Natural killer cell (primary cell): Measurements from ENCODE around the gene ROR1. TPM values are rescaled to one million over a fixed set of nuclear protein-coding genes. Genes with fewer than 3 reads are reported as not detected.

Source experiments
- ATAC-seq, 3 donors: fragments of 150-1000 bp in 2 of 3; fragments of 200-7000 bp in 1 of 3; cut with Tn5 transposase; 1 replicate in 1 of 3; 2 replicates in 2 of 3; pipeline ENCODE4 v1.10.0; 2021; ENCODE audit warnings: mild to moderate bottlenecking in 2 of 3, moderate library complexity in 2 of 3
- DNase-seq, 2 donors: peaks; one replicate each; pipeline versions ENCODE4 v3.0.0 to v3.0.0-alpha.2; 2013 to 2021; ENCODE audit warnings: mixed read lengths in 1 of 2
- H3K27ac ChIP-seq: one replicate; pipeline ENCODE4 v1.5.1; 2013; ENCODE audit warnings: mild to moderate bottlenecking, low read length
- H3K27me3 ChIP-seq: one replicate; pipeline ENCODE4 v1.6.1; 2013; ENCODE audit warnings: low read length; ENCODE audit not compliant: control insufficient read depth, insufficient read depth
- H3K36me3 ChIP-seq: one replicate; pipeline ENCODE4 v1.6.1; 2013; ENCODE audit warnings: low read length; ENCODE audit not compliant: control insufficient read depth, insufficient read depth
- H3K4me1 ChIP-seq: one replicate; pipeline ENCODE4 v1.6.1; 2013; ENCODE audit warnings: low read length; ENCODE audit not compliant: control insufficient read depth, insufficient read depth
- H3K4me3 ChIP-seq: one replicate; pipeline ENCODE4 v1.5.1; 2013; ENCODE audit warnings: low read length
- H3K9me3 ChIP-seq: one replicate; pipeline ENCODE4 v1.6.1; 2013; ENCODE audit warnings: low read length; ENCODE audit not compliant: control insufficient read depth, insufficient read depth
- H3K27ac Mint-ChIP-seq, 2 donors: one replicate each; pipeline ENCODE4 v1.8.0; 2022; ENCODE audit warnings: mild to moderate bottlenecking in 2 of 2, mixed read lengths in 2 of 2, moderate library complexity in 1 of 2
- H3K27me3 Mint-ChIP-seq, 2 donors: one replicate each; pipeline ENCODE4 v1.8.0; 2022; ENCODE audit warnings: low read depth in 2 of 2, mixed read lengths in 2 of 2
- H3K36me3 Mint-ChIP-seq: one replicate; pipeline ENCODE4 v1.8.0; 2022; ENCODE audit warnings: mixed read lengths
- H3K4me1 Mint-ChIP-seq, 2 donors: one replicate each; pipeline ENCODE4 v1.8.0; 2022; ENCODE audit warnings: mixed read lengths in 2 of 2
- H3K4me3 Mint-ChIP-seq: one replicate; pipeline ENCODE4 v1.8.0; 2022; ENCODE audit warnings: mild to moderate bottlenecking, moderate library complexity, mixed read lengths
- H3K9me3 Mint-ChIP-seq, 2 donors: one replicate each; pipeline ENCODE4 v1.8.0; 2022; ENCODE audit warnings: mixed read lengths in 2 of 2
- WGBS: methylation state at CpG from one replicate; pipeline ENCODE4 v1.1.7; 2013; ENCODE audit warnings: missing lambda C conversion rate; ENCODE audit not compliant: insufficient coverage; 5-methylcytosine and 5-hydroxymethylcytosine counted together
- intact Hi-C: fragments of 100-400 bp; cut with micrococcal nuclease; formaldehyde crosslinking; loops from one replicate; pipeline ENCODE4 v1.14.2; 2022
- total RNA-seq, 4 donors: library from RNA; stranded (reverse); fragments of 120-200 nt in 1 of 4; gene quantifications; one replicate each; pipeline versions ENCODE4 v1.2.3 to v1.2.4, GENCODE V29; 2013 to 2022
- TF ChIP-seq, protein P1 (sequence below): fragments of 200-600 bp; IDR thresholded peaks from one replicate; pipeline ENCODE4 v1.8.0; 2022; ENCODE audit warnings: antibody characterized with exemption

Gene ROR1
- total RNA-seq, 3 donors from 2014 or later (not counting 1 experiment from before 2014, with no cell fraction given), result 0.05 to 0.35 (median 0.27) TPM

DNA sequence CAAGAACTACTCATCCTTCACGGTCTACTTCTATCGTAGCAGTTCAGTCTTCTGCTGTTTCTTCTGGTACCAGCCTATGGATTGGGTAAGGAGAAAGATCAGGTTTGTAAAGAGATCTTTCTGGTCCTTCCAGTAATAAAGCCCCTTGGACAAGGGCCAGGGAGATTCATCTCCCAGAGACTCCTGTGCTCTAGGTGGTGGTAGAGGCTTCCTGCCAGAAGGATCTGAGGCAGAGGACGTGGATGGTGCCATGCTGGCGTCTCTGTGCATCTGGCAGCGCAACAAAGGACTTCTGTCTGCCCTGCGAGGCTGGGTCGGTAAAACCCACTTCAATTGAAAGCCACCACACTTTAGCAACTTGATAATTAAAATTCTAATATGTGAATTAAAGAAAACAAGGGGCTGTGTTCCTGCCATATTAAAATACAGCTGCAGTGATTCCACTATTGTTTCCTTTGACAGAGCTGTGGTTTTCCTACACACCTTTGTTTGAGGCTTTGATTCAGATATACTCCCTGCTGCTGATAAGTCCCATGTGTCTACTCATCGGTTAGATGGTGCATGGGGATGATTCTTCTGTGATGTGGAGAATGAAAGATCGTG is 73.6 kb downstream of the ROR1 start:
- TF ChIP-seq, protein P1, sequence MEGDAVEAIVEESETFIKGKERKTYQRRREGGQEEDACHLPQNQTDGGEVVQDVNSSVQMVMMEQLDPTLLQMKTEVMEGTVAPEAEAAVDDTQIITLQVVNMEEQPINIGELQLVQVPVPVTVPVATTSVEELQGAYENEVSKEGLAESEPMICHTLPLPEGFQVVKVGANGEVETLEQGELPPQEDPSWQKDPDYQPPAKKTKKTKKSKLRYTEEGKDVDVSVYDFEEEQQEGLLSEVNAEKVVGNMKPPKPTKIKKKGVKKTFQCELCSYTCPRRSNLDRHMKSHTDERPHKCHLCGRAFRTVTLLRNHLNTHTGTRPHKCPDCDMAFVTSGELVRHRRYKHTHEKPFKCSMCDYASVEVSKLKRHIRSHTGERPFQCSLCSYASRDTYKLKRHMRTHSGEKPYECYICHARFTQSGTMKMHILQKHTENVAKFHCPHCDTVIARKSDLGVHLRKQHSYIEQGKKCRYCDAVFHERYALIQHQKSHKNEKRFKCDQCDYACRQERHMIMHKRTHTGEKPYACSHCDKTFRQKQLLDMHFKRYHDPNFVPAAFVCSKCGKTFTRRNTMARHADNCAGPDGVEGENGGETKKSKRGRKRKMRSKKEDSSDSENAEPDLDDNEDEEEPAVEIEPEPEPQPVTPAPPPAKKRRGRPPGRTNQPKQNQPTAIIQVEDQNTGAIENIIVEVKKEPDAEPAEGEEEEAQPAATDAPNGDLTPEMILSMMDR, result no peak
- no peaks in the 10 kb centered on the region for H3K27me3 ChIP-seq
- no peak for ATAC-seq
- no peak overlapping the region for H3K27ac ChIP-seq
- Mint-ChIP-seq H3K4me1 (no peaks in the 10 kb centered on the region), H3K27me3 (peaks cover 14 to 23% of the 10 kb centered on the region in 2 donors), H3K9me3 (no peaks in the 10 kb centered on the region), H3K36me3 (no peaks in the 10 kb centered on the region), H3K27ac (no peak overlapping the region), H3K4me3 (no peak overlapping the region)
- no peaks in the 10 kb centered on the region for H3K9me3 ChIP-seq
- intact Hi-C loops, result no loop called here
- DNase-seq, result no peak
- H3K36me3 ChIP-seq, result no peaks in the 10 kb centered on the region
- no peaks in the 10 kb centered on the region for H3K4me1 ChIP-seq
- no peak overlapping the region for H3K4me3 ChIP-seq
- WGBS, result 91% methylated on average over 8 of the region's 9 CpGs

DNA sequence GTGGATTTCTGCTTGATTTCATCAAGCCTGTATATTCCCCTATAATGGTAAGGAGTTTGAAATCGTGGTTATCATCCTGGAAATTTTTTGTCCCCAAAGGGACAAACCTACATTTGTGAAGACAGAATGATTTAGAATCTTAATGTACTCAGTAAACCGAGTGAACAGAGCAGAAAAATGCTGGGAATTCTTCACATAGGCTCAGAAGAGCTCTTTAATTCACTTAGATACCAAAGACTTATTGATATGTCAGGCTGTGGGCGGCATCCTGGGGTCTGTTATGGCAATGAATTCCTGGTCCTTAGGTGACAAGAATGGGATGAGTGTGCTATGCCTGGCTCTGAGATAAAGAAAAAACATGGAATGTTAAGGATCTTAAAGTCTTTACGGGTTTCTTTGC is 74.9 kb downstream of the ROR1 start:
- H3K27ac Mint-ChIP-seq, result no peak overlapping the region
- H3K4me1 Mint-ChIP-seq, result no peaks in the 10 kb centered on the region
- H3K4me1 ChIP-seq, result no peaks in the 10 kb centered on the region
- no peak for DNase-seq
- no peaks in the 10 kb centered on the region for H3K9me3 ChIP-seq
- no peaks in the 10 kb centered on the region for H3K36me3 ChIP-seq
- 46% methylated on average over 4 of the region's 4 CpGs for WGBS
- no peak overlapping the region for H3K4me3 ChIP-seq
- no peak for ATAC-seq
- peaks cover 11 to 28% of the 10 kb centered on the region in 2 donors for H3K27me3 Mint-ChIP-seq
- TF ChIP-seq, protein P1, result no peak
- H3K27ac ChIP-seq, result no peak overlapping the region
- intact Hi-C loops, result no loop called here
- no peaks in the 10 kb centered on the region for H3K27me3 ChIP-seq
- no peak overlapping the region for H3K4me3 Mint-ChIP-seq
- no peaks in the 10 kb centered on the region for H3K9me3 Mint-ChIP-seq
- H3K36me3 Mint-ChIP-seq, result no peaks in the 10 kb centered on the region

DNA sequence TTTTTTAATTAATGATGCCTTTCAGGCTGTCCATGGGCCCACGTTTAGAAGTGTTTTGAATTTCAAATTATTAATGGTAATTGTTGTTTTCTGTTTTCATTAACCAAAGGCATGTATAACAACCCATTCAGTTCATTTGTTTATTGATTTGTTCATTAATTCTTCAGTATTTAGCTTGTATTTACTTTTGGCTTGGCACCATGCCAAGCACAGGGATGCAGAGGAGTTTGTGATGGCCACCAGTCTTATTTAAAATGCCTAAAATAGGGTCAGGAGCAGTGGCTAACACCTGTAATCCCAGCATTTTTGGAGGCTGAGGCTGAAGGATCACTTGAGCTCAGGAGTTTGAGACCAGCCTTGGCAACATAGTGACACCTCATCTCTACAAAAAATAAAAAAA is 75.3 kb downstream of the ROR1 start:
- intact Hi-C loops, result no loop called here
- Mint-ChIP-seq H3K4me1 (no peaks in the 10 kb centered on the region), H3K4me3 (no peak overlapping the region), H3K27ac (no peak overlapping the region), H3K27me3 (peaks cover 11 to 33% of the 10 kb centered on the region in 2 donors), H3K9me3 (no peaks in the 10 kb centered on the region), H3K36me3 (no peaks in the 10 kb centered on the region)
- no peaks in the 10 kb centered on the region for H3K4me1 ChIP-seq
- H3K27me3 ChIP-seq, result no peaks in the 10 kb centered on the region
- no peak overlapping the region for H3K27ac ChIP-seq
- H3K36me3 ChIP-seq, result no peaks in the 10 kb centered on the region
- ATAC-seq, result no peak
- WGBS, result no CpG with 5 or more reads among the region's 1 CpG
- no peaks in the 10 kb centered on the region for H3K9me3 ChIP-seq
- H3K4me3 ChIP-seq, result no peak overlapping the region
- TF ChIP-seq, protein P1, result no peak
- no peak for DNase-seq

DNA sequence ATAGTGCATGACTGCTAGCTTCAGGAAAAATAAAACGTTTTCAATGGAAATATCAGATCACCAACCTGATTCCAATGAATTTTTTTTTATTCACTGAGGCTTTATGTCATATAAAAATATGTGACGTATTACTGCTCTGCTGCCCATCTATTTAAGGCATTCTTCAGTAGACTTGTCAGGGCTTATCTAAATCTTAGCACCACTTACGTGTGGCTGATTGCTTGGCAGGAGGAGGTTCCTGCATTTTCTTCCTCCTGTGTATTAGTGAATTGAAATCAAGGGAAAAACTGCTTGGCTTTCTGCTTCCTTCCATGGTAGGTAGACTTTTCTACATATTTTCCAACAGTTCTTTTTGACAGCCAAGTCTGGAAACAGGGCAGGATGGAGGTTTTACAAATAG is 80.3 kb downstream of the ROR1 start:
- TF ChIP-seq, protein P1, result no peak
- H3K4me3 Mint-ChIP-seq, result no peak overlapping the region
- H3K27me3 Mint-ChIP-seq, result peaks cover 14 to 54% of the 10 kb centered on the region in 2 donors
- H3K4me1 Mint-ChIP-seq, result no peaks in the 10 kb centered on the region
- Histone ChIP-seq H3K27me3 (no peaks in the 10 kb centered on the region), H3K9me3 (no peaks in the 10 kb centered on the region), H3K4me3 (no peak overlapping the region), H3K36me3 (no peaks in the 10 kb centered on the region), H3K27ac (no peak overlapping the region), H3K4me1 (no peaks in the 10 kb centered on the region)
- ATAC-seq (no peak), DNase-seq (no peak)
- intact Hi-C loops, result no loop called here
- WGBS, result 90% methylated on average over 3 of the region's 3 CpGs
- peaks cover 0 to 2% of the 10 kb centered on the region in 2 donors for H3K9me3 Mint-ChIP-seq
- H3K27ac Mint-ChIP-seq, result no peak overlapping the region
- peaks cover 12% of the 10 kb centered on the region for H3K36me3 Mint-ChIP-seq
